IMR-90 (cell line): ENCODE data around the gene PKP4. TPM values are rescaled to one million over a fixed set of nuclear protein-coding genes. Genes with fewer than 3 reads are reported as not detected.

Experiments used
- ATAC-seq: fragments of 200-7000 bp; cut with Tn5 transposase; 2 replicates; pipeline ENCODE4 v1.9.1; 2020; ENCODE audit warnings: low read depth, mild to moderate bottlenecking, moderate library complexity
- BruUV-seq: library from RNA; stranded (reverse); fragments of 400-500 nt; replicated peaks from 2 replicates; lab custom pipeline; 2021; lab: Mats Ljungman, UMichigan
- CTCF ChIA-PET: fragments of 300-600 bp; formaldehyde crosslinking; extraction: SDS; loops from one replicate; lab custom pipeline; 2021; ENCODE audit warnings: antibody characterized with exemption; lab: Yijun Ruan, JAX
- POLR2A ChIA-PET: fragments of 300-600 bp; sonication (Branson Sonifier 250); formaldehyde crosslinking; loops from one replicate; lab custom pipeline; 2022; ENCODE audit warnings: antibody characterized with exemption; ENCODE audit not compliant: unreplicated experiment; lab: Charles Lee
- DNase-seq: peaks from one replicate; pipeline ENCODE4 v3.0.0; 2013
- H2AFZ ChIP-seq: replicated peaks from 2 replicates; pipeline ENCODE3; 2013; ENCODE audit warnings: low read length, mild to moderate bottlenecking; ENCODE audit not compliant: poor library complexity
- H2AK5ac ChIP-seq: 2 replicates; pipeline ENCODE4 v1.6.1; 2013; ENCODE audit warnings: low read depth, low read length, inconsistent platforms
- H2AK9ac ChIP-seq: replicated peaks from 2 replicates; pipeline ENCODE3; 2013; ENCODE audit warnings: mild to moderate bottlenecking, low read depth, low read length, moderate library complexity; ENCODE audit not compliant: poor library complexity
- H2BK120ac ChIP-seq: 2 replicates; pipeline ENCODE4 v1.6.1; 2013; ENCODE audit warnings: low read depth, low read length, inconsistent platforms
- H2BK15ac ChIP-seq: 3 replicates; pipeline ENCODE4 v1.6.1; 2013; ENCODE audit warnings: low read depth, low read length, inconsistent platforms
- H2BK20ac ChIP-seq: 2 replicates; pipeline ENCODE4 v1.6.1; 2013; ENCODE audit warnings: low read depth, mild to moderate bottlenecking, inconsistent platforms, low read length, moderate library complexity
- H2BK5ac ChIP-seq: 2 replicates; pipeline ENCODE4 v1.6.1; 2013; ENCODE audit warnings: mild to moderate bottlenecking, low read depth, low read length, inconsistent platforms; ENCODE audit not compliant: poor library complexity, severe bottlenecking
- H3K14ac ChIP-seq: replicated peaks from 2 replicates; pipeline ENCODE4 v1.6.1; 2013; ENCODE audit warnings: low read depth, low read length, inconsistent platforms
- H3K18ac ChIP-seq: 2 replicates; pipeline ENCODE4 v1.6.1; 2013; ENCODE audit warnings: low read depth, low read length, control low read depth
- H3K23ac ChIP-seq: 2 replicates; pipeline ENCODE4 v1.6.1; 2013; ENCODE audit warnings: low read depth, low read length, inconsistent platforms
- H3K27ac ChIP-seq: 2 replicates; pipeline ENCODE4 v1.5.1; 2013; ENCODE audit warnings: mild to moderate bottlenecking, control low read depth, low read length; ENCODE audit not compliant: insufficient read depth
- H3K27me3 ChIP-seq: 2 replicates; pipeline ENCODE4 v1.6.1; 2013; ENCODE audit warnings: low read length; ENCODE audit not compliant: control insufficient read depth, insufficient read depth
- H3K36me3 ChIP-seq: 2 replicates; pipeline ENCODE4 v1.6.1; 2013; ENCODE audit warnings: low read length, mixed read lengths; ENCODE audit not compliant: control insufficient read depth, insufficient read depth
- H3K4ac ChIP-seq: 2 replicates; pipeline ENCODE4 v1.6.1; 2013; ENCODE audit warnings: low read depth, low read length, inconsistent platforms
- H3K4me1 ChIP-seq: 2 replicates; pipeline ENCODE4 v1.6.1; 2013; ENCODE audit warnings: low read length, mixed read lengths; ENCODE audit not compliant: control insufficient read depth, insufficient read depth
- H3K4me2 ChIP-seq: 2 replicates; pipeline ENCODE4 v1.6.1; 2013; ENCODE audit warnings: low read depth, mild to moderate bottlenecking, control low read depth, low read length, moderate library complexity
- H3K4me3 ChIP-seq: 2 replicates; pipeline ENCODE4 v1.5.1; 2013; ENCODE audit warnings: low read depth, mild to moderate bottlenecking, control low read depth, low read length, moderate library complexity; ENCODE audit not compliant: insufficient read depth
- H3K56ac ChIP-seq: 2 replicates; pipeline ENCODE4 v1.6.1; 2013; ENCODE audit warnings: low read length, inconsistent platforms; ENCODE audit not compliant: insufficient read depth; ENCODE audit errors: extremely low read depth
- H3K79me1 ChIP-seq, 2 experiments: 2 replicates each; pipeline ENCODE4 v1.6.1; 2013; ENCODE audit warnings: low read length in 2 of 2, inconsistent platforms in 1 of 2, low read depth in 1 of 2
- H3K9ac ChIP-seq: 2 replicates; pipeline ENCODE4 v1.6.1; 2013; ENCODE audit warnings: low read depth, low read length, control low read depth
- H3K9me1 ChIP-seq: 2 replicates; pipeline ENCODE4 v1.6.1; 2013; ENCODE audit warnings: low read length, inconsistent platforms; ENCODE audit not compliant: insufficient read depth
- H3K9me3 ChIP-seq: 2 replicates; pipeline ENCODE4 v1.6.1; 2013; ENCODE audit warnings: low read length; ENCODE audit not compliant: control insufficient read depth, insufficient read depth
- H4K20me1 ChIP-seq: 2 replicates; pipeline ENCODE4 v1.6.1; 2013; ENCODE audit warnings: low read length, inconsistent platforms; ENCODE audit not compliant: insufficient read depth
- H4K5ac ChIP-seq: 2 replicates; pipeline ENCODE4 v1.6.1; 2013; ENCODE audit warnings: mild to moderate bottlenecking, low read depth, low read length, control low read depth
- H4K8ac ChIP-seq, 2 experiments: 2 replicates each; pipeline ENCODE4 v1.6.1; 2013; ENCODE audit warnings: low read depth in 2 of 2, low read length in 2 of 2, control low read depth in 1 of 2, inconsistent platforms in 1 of 2
- H4K91ac ChIP-seq: 2 replicates; pipeline ENCODE4 v1.6.1; 2013; ENCODE audit warnings: low read depth, low read length, inconsistent platforms; ENCODE audit not compliant: insufficient read depth
- BHLHE40 ChIP-seq: fragments of 150-350 bp; IDR thresholded peaks from 2 replicates; pipeline ENCODE4 v1.6.1; 2016; ENCODE audit warnings: mild to moderate bottlenecking, low read depth, low read length
- CEBPB ChIP-seq: IDR thresholded peaks from 2 replicates; pipeline ENCODE4 v1.6.1; 2012; ENCODE audit warnings: low read depth, low read length, improper control_type of control experiment
- CHD1 ChIP-seq: IDR thresholded peaks from 2 replicates; pipeline ENCODE4 v1.6.1; 2012; ENCODE audit warnings: low read depth, low read length, improper control_type of control experiment
- CTCF ChIP-seq: conservative IDR thresholded peaks from 2 replicates; pipeline ENCODE4 v1.5.1; 2012; ENCODE audit warnings: mild to moderate bottlenecking, low read depth, low read length, improper control_type of control experiment
- ELK1 ChIP-seq: fragments of 150-350 bp; IDR thresholded peaks from 2 replicates; pipeline ENCODE4 v1.6.1; 2016; ENCODE audit warnings: low read depth, mild to moderate bottlenecking, low read length, moderate library complexity, borderline replicate concordance
- FOS ChIP-seq: fragments of 150-350 bp; IDR thresholded peaks from 2 replicates; pipeline ENCODE4 v1.6.1; 2016; ENCODE audit warnings: low read depth, low read length
- MAFK ChIP-seq: IDR thresholded peaks from 2 replicates; pipeline ENCODE4 v1.6.1; 2012; ENCODE audit warnings: low read depth, low read length, improper control_type of control experiment
- MAZ ChIP-seq: IDR thresholded peaks from 2 replicates; pipeline ENCODE4 v1.6.1; 2012; ENCODE audit warnings: low read depth, mild to moderate bottlenecking, low read length, improper control_type of control experiment, moderate library complexity, borderline replicate concordance
- MXI1 ChIP-seq: IDR thresholded peaks from 2 replicates; pipeline ENCODE4 v1.6.1; 2012; ENCODE audit warnings: low read depth, mild to moderate bottlenecking, low read length, moderate library complexity, borderline replicate concordance
- NFE2L2 ChIP-seq: fragments of 150-350 bp; IDR thresholded peaks from 2 replicates; pipeline ENCODE4 v1.6.1; 2016; ENCODE audit warnings: low read depth, mild to moderate bottlenecking, low read length
- POLR2A ChIP-seq: IDR thresholded peaks from 2 replicates; pipeline ENCODE4 v1.6.1; 2012; ENCODE audit warnings: mild to moderate bottlenecking, low read depth, low read length
- RAD21 ChIP-seq: IDR thresholded peaks from 2 replicates; pipeline ENCODE4 v1.6.1; 2012; ENCODE audit warnings: low read length, improper control_type of control experiment
- RFX5 ChIP-seq: IDR thresholded peaks from 2 replicates; pipeline ENCODE4 v1.8.0; 2012; ENCODE audit warnings: low read depth, mild to moderate bottlenecking, low read length, moderate library complexity
- USF2 ChIP-seq: fragments of 150-350 bp; IDR thresholded peaks from 2 replicates; pipeline ENCODE4 v1.6.1; 2017; ENCODE audit warnings: mild to moderate bottlenecking, antibody characterized with exemption, low read length, low read depth
- WGBS, 2 experiments: methylation state at CpG; one replicate each; pipeline versions ENCODE4 v1.1.5 to v1.1.7; 2013; ENCODE audit warnings: missing lambda C conversion rate in 2 of 2; ENCODE audit not compliant: insufficient read length in 1 of 2; ENCODE audit errors: extremely low coverage in 2 of 2; 5-methylcytosine and 5-hydroxymethylcytosine counted together
- dilution Hi-C: fragments of 300-500 bp; cut with HindIII; formaldehyde crosslinking; loops from one replicate; pipeline ENCODE4 v1.14.3; 2018; ENCODE audit warnings: low sequenced_read_pairs; ENCODE audit not compliant: unreplicated experiment
- in situ Hi-C: fragments of 300-500 bp; cut with MboI; formaldehyde crosslinking; loops from 3 replicates; pipeline ENCODE4 v1.14.3; 2019; ENCODE audit warnings: low sequenced_read_pairs, inconsistent platforms, mixed read lengths
- intact Hi-C: fragments of 100-400 bp; cut with micrococcal nuclease; formaldehyde crosslinking; loops from 2 replicates; pipeline ENCODE4 v1.10.0; 2022
- polyA plus RNA-seq, 3 experiments: library from polyadenylated mRNA; depleted of rRNA; stranded (reverse); fragments of >200 nt; gene quantifications; 2 replicates each; pipeline ENCODE4 v1.2.3, GENCODE V29; 2012; ENCODE audit warnings: low replicate concordance in 1 of 3
- total RNA-seq: library from RNA; depleted of rRNA; stranded (reverse); fragments of >200 nt; gene quantifications from 2 replicates; pipeline ENCODE4 v1.2.3, GENCODE V29; 2012

PKP4 gene
- total and polyA plus RNA-seq, 2 of the 4 experiments (the other 2 are of a cell fraction) = 20.1 to 37.8 TPM

GRCh38 chr2:158670292-158670691, 213.5 kb downstream of the PKP4 start:
- Histone ChIP-seq H3K9me3 (no peaks in the 10 kb centered on the region), H4K5ac (no peak overlapping the region), H3K27ac (no peak overlapping the region), H2AFZ (no peak overlapping the region), H3K4ac (no peak overlapping the region), H2AK5ac (no peak overlapping the region), H2BK15ac (no peak overlapping the region), H3K79me1 (no peaks in the 10 kb centered on the region; a peak in 1 of 4 replicates), H2BK20ac (no peak overlapping the region), H3K27me3 (no peaks in the 10 kb centered on the region), H3K4me2 (no peak overlapping the region), H3K4me3 (no peak overlapping the region), H4K20me1 (no peaks in the 10 kb centered on the region), H2BK5ac (no peak overlapping the region), H3K14ac (no peak overlapping the region), H3K4me1 (peaks cover 10% of the 10 kb centered on the region), H4K91ac (no peak overlapping the region), H3K36me3 (peaks cover 13% of the 10 kb centered on the region), H3K9ac (no peak overlapping the region), H2AK9ac (no peak overlapping the region), H2BK120ac (no peak overlapping the region), H3K18ac (no peak overlapping the region), H3K9me1 (peaks cover 17% of the 10 kb centered on the region), H4K8ac (no peak overlapping the region), H3K56ac (no peak overlapping the region), H3K23ac (no peak overlapping the region)
- intact Hi-C loops = no loop called here
- TF ChIP-seq CEBPB = no peak
- no peak for TF ChIP-seq RAD21
- TF ChIP-seq MXI1 = no peak
- TF ChIP-seq POLR2A = no peak
- TF ChIP-seq FOS = no peak
- no peak for TF ChIP-seq MAFK
- TF ChIP-seq CTCF = no peak
- no peak for TF ChIP-seq ELK1
- TF ChIP-seq BHLHE40 = no peak
- TF ChIP-seq MAZ = no peak
- no peak for TF ChIP-seq NFE2L2
- no peak for TF ChIP-seq USF2
- no peak for TF ChIP-seq CHD1
- TF ChIP-seq RFX5 = no peak
- DNase-seq (no peak), ATAC-seq (no peak)
- in situ Hi-C loops = no loop called here
- POLR2A ChIA-PET = no interaction called here
- BruUV-seq = no TSS peak
- CTCF ChIA-PET = no interaction called here
- no CpG with 5 or more reads among the region's 3 CpGs for WGBS, 2 experiments
- dilution Hi-C loops = no loop called here
